Measurements from ENCODE around the gene FUT7. TPM values are rescaled to one million over a fixed set of nuclear protein-coding genes. Genes with fewer than 3 reads are reported as not detected.

Gene FUT7
- total RNA-seq, 1 donor = not detected

- TF ChIP-seq, protein P1, sequence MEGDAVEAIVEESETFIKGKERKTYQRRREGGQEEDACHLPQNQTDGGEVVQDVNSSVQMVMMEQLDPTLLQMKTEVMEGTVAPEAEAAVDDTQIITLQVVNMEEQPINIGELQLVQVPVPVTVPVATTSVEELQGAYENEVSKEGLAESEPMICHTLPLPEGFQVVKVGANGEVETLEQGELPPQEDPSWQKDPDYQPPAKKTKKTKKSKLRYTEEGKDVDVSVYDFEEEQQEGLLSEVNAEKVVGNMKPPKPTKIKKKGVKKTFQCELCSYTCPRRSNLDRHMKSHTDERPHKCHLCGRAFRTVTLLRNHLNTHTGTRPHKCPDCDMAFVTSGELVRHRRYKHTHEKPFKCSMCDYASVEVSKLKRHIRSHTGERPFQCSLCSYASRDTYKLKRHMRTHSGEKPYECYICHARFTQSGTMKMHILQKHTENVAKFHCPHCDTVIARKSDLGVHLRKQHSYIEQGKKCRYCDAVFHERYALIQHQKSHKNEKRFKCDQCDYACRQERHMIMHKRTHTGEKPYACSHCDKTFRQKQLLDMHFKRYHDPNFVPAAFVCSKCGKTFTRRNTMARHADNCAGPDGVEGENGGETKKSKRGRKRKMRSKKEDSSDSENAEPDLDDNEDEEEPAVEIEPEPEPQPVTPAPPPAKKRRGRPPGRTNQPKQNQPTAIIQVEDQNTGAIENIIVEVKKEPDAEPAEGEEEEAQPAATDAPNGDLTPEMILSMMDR (IDR thresholded peaks at IDR 0.05; ENCODE audit: extremely low read depth, low read depth, low read length) = no peak
- H3K4me3 ChIP-seq (ENCODE audit: insufficient read depth, low read length) = no peak overlapping the region
- H4K20me1 ChIP-seq (ENCODE audit: insufficient read depth, low read length) = peaks cover 34% of the 10 kb centered on the region
- H3K27me3 ChIP-seq (ENCODE audit: insufficient read depth, low read length) = peaks cover 13% of the 10 kb centered on the region
- peaks cover 15% of the 10 kb centered on the region for H3K4me1 ChIP-seq (ENCODE audit: insufficient read depth, low read length)
- H3K79me2 ChIP-seq (ENCODE audit: insufficient read depth, low read length) = peaks cover 30% of the 10 kb centered on the region
- H2AFZ ChIP-seq (ENCODE audit: low read length) = no peak overlapping the region
- H3K36me3 ChIP-seq (ENCODE audit: insufficient read depth, low read length) = peaks cover 5% of the 10 kb centered on the region
- no peak overlapping the region for H3K4me2 ChIP-seq (ENCODE audit: insufficient read depth, low read length)
- H3K27ac ChIP-seq (ENCODE audit: low read depth, low read length) = no peak overlapping the region
- no peaks in the 10 kb centered on the region for H3K9me3 ChIP-seq (ENCODE audit: low read depth, low read length)
- no peak for DNase-seq (ENCODE audit: insufficient read length, low spot score, missing footprints)
Measured at GRCh38 chr9:137042751-137043727, 11.2 kb upstream of the FUT7 start.

- Histone ChIP-seq H3K4me2 (ENCODE audit: insufficient read depth, low read length) (no peak overlapping the region), H3K4me1 (ENCODE audit: insufficient read depth, low read length) (peaks cover 10% of the 10 kb centered on the region), H3K27ac (ENCODE audit: low read depth, low read length) (no peak overlapping the region), H3K79me2 (ENCODE audit: insufficient read depth, low read length) (peaks cover 30% of the 10 kb centered on the region), H3K4me3 (ENCODE audit: insufficient read depth, low read length) (no peak overlapping the region), H3K27me3 (ENCODE audit: insufficient read depth, low read length) (no peaks in the 10 kb centered on the region), H4K20me1 (ENCODE audit: insufficient read depth, low read length) (peaks cover 25% of the 10 kb centered on the region), H2AFZ (ENCODE audit: low read length) (no peak overlapping the region), H3K9me3 (ENCODE audit: low read depth, low read length) (no peaks in the 10 kb centered on the region), H3K36me3 (ENCODE audit: insufficient read depth, low read length) (peaks cover 5% of the 10 kb centered on the region)
- no peak for DNase-seq (ENCODE audit: insufficient read length, low spot score, missing footprints)
- TF ChIP-seq, protein P1 (IDR thresholded peaks at IDR 0.05; ENCODE audit: extremely low read depth, low read depth, low read length) = no peak
Measured at GRCh38 chr9:137041124-137041523, 9.2 kb upstream of the FUT7 start.

GRCh38 chr9:137040568-137040967 is 8.7 kb upstream of the FUT7 start:
- no peak overlapping the region for H3K4me3 ChIP-seq (ENCODE audit: insufficient read depth, low read length)
- peaks cover 25% of the 10 kb centered on the region for H4K20me1 ChIP-seq (ENCODE audit: insufficient read depth, low read length)
- H3K27me3 ChIP-seq (ENCODE audit: insufficient read depth, low read length) = no peaks in the 10 kb centered on the region
- peaks cover 9% of the 10 kb centered on the region for H3K4me1 ChIP-seq (ENCODE audit: insufficient read depth, low read length)
- no peak for DNase-seq (ENCODE audit: insufficient read length, low spot score, missing footprints)
- H3K9me3 ChIP-seq (ENCODE audit: low read depth, low read length) = no peaks in the 10 kb centered on the region
- H2AFZ ChIP-seq (ENCODE audit: low read length) = no peak overlapping the region
- no peak overlapping the region for H3K27ac ChIP-seq (ENCODE audit: low read depth, low read length)
- H3K4me2 ChIP-seq (ENCODE audit: insufficient read depth, low read length) = no peak overlapping the region
- TF ChIP-seq, protein P1 (IDR thresholded peaks at IDR 0.05; ENCODE audit: extremely low read depth, low read depth, low read length) = no peak
- peaks cover 30% of the 10 kb centered on the region for H3K79me2 ChIP-seq (ENCODE audit: insufficient read depth, low read length)
- peaks cover 5% of the 10 kb centered on the region for H3K36me3 ChIP-seq (ENCODE audit: insufficient read depth, low read length)

DNA sequence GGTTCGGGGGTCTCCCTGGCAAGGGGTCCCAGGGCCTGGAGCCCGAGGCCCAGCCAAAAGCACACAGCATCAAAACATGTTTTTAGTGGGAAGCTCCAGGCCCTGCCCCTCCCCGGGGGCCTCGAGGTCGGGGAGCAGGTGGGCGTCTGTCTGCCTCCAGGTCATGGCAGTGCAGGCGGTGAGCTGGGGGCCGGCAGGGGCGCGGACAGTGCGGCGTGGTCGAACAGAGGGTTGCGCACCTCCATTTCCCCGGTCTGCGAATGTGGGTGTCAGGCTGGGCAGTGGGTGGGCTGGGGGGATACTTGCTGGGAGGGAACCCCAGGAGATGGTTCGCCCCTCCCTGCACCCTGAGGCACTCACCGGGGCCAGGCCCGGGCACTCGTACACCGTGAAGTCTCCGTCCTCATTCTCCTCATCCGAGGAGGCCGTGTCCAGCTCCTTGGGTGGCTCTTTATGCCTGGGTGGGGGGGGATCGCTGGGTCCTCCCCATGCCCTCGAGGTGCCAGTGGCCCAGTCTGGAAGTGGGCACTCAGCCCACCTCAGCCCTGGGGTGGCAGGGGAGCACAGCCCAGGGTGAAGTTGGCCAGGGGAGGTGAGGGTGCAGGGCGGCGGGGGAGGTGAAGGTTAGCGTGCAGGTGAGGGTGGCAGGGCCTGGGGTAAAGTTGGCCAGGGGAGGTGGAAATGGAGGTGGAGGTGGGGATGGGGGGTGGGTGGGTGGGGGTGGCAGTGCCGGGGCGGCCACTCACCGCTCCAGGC is 7.9 kb upstream of the FUT7 start:
- peaks cover 25% of the 10 kb centered on the region for H3K79me2 ChIP-seq (ENCODE audit: insufficient read depth, low read length)
- H2AFZ ChIP-seq (ENCODE audit: low read length) = no peak overlapping the region
- H3K36me3 ChIP-seq (ENCODE audit: insufficient read depth, low read length) = peaks cover 5% of the 10 kb centered on the region
- TF ChIP-seq, protein P1 (IDR thresholded peaks at IDR 0.05; ENCODE audit: extremely low read depth, low read depth, low read length) = no peak
- H3K4me2 ChIP-seq (ENCODE audit: insufficient read depth, low read length) = no peak overlapping the region
- H3K4me3 ChIP-seq (ENCODE audit: insufficient read depth, low read length) = no peak overlapping the region
- peaks cover 2% of the 10 kb centered on the region for H3K4me1 ChIP-seq (ENCODE audit: insufficient read depth, low read length)
- peaks cover 20% of the 10 kb centered on the region for H4K20me1 ChIP-seq (ENCODE audit: insufficient read depth, low read length)
- H3K9me3 ChIP-seq (ENCODE audit: low read depth, low read length) = no peaks in the 10 kb centered on the region
- no peak overlapping the region for H3K27ac ChIP-seq (ENCODE audit: low read depth, low read length)
- H3K27me3 ChIP-seq (ENCODE audit: insufficient read depth, low read length) = no peaks in the 10 kb centered on the region
- DNase-seq (ENCODE audit: insufficient read length, low spot score, missing footprints) = no peak

Measured in osteoblast (primary cell).